ENCODE results near the gene PTPN6. TPM values are rescaled to one million over a fixed set of nuclear protein-coding genes. Genes with fewer than 3 reads are reported as not detected.
A peak's percentile ranks its signal among the peaks of the same experiment; 100 is the strongest.

The PTPN6 gene
- total and polyA plus RNA-seq, 8 donors: 11.2 to 51.2 (median 32.6) TPM

GRCh38 chr12:6963016-6963731, 12.0 kb downstream of the PTPN6 start:
- peak; percentile 95 to 97 for DNase-seq
- H3K4me1 ChIP-seq: peaks cover 64 to 89% (median 70%) of the 10 kb centered on the region in 4 donors
- intact Hi-C loops (cut with DNase I; ENCODE audit: low total_unique reads): no loop called here
- TF ChIP-seq POLR2AphosphoS5 (IDR thresholded peaks at IDR 0.05) (peak in 2 of 3 donors; percentile 94 to 97), EP300 (IDR thresholded peaks at IDR 0.05) (no peak), POLR2A (IDR thresholded peaks at IDR 0.05) (peak in 3 of 4 donors; percentile 52 to 99 (median 93)), CTCF (IDR thresholded peaks at IDR 0.05) (peak in 3 of 7 experiments; percentile 12 to 39 (median 25))
- WGBS, 5 donors: 27 to 50% (median 33%) methylated on average over 24 to 32 of the region's 32 CpGs
- H3K36me3 ChIP-seq: peaks cover 30 to 42% (median 38%) of the 10 kb centered on the region in 4 donors
- no peaks in the 10 kb centered on the region for H3K9me3 ChIP-seq
- peak overlapping the region; percentile 93 to 97 (median 96) for H3K27ac ChIP-seq
- peak overlapping the region; percentile 47 to 68 (median 58) for H3K4me3 ChIP-seq
- no peaks in the 10 kb centered on the region for H3K27me3 ChIP-seq

- DNase-seq: peak in 1 of 2 donors; percentile 76
- 24 to 44% (median 33%) methylated on average over 11 to 17 of the region's 17 CpGs for WGBS, 5 donors
- peaks cover 37 to 49% (median 43%) of the 10 kb centered on the region in 4 donors for H3K36me3 ChIP-seq
- H3K4me1 ChIP-seq: peaks cover 66 to 89% (median 77%) of the 10 kb centered on the region in 4 donors
- no peaks in the 10 kb centered on the region for H3K27me3 ChIP-seq
- TF ChIP-seq EP300 (IDR thresholded peaks at IDR 0.05) (no peak), POLR2A (IDR thresholded peaks at IDR 0.05) (no peak)
- H3K27ac ChIP-seq: peak overlapping the region; percentile 93 to 97 (median 96)
- H3K4me3 ChIP-seq: peak overlapping the region; percentile 47 to 68 (median 58)
- H3K9me3 ChIP-seq: no peaks in the 10 kb centered on the region
- intact Hi-C loops (cut with DNase I; ENCODE audit: low total_unique reads): no loop called here
These were observed 12.7 kb downstream of the PTPN6 start for GRCh38 chr12:6963791-6964413.

- no peak for DNase-seq
- peaks cover 38 to 50% (median 45%) of the 10 kb centered on the region in 4 donors for H3K36me3 ChIP-seq
- no peaks in the 10 kb centered on the region for H3K27me3 ChIP-seq
- peak overlapping the region; percentile 47 to 68 (median 58) for H3K4me3 ChIP-seq
- no peaks in the 10 kb centered on the region for H3K9me3 ChIP-seq
- peaks cover 71 to 90% (median 83%) of the 10 kb centered on the region in 4 donors for H3K4me1 ChIP-seq
- no peak for TF ChIP-seq CTCF (IDR thresholded peaks at IDR 0.05)
- TF ChIP-seq POLR2A (IDR thresholded peaks at IDR 0.05): no peak
- TF ChIP-seq POLR2AphosphoS5 (IDR thresholded peaks at IDR 0.05): no peak
- no peak for TF ChIP-seq EP300 (IDR thresholded peaks at IDR 0.05)
- WGBS, 5 donors: 30 to 51% (median 31%) methylated on average over 5 to 8 of the region's 8 CpGs
- intact Hi-C loops (cut with DNase I; ENCODE audit: low total_unique reads): no loop called here
- H3K27ac ChIP-seq: peak overlapping the region; percentile 93 to 97 (median 96)
These were observed 13.5 kb downstream of the PTPN6 start for GRCh38 chr12:6964605-6965025.

- peak; percentile 91 to 97 for DNase-seq
- WGBS, 5 donors: 13 to 20% (median 14%) methylated on average over 12 of the region's 12 CpGs
- TF ChIP-seq EP300 (IDR thresholded peaks at IDR 0.05) (no peak), CTCF (IDR thresholded peaks at IDR 0.05) (peak in 5 of 7 experiments; percentile 89 to 95 (median 90)), POLR2AphosphoS5 (IDR thresholded peaks at IDR 0.05) (peak; percentile 45 to 92 (median 54)), POLR2A (IDR thresholded peaks at IDR 0.05) (peak in 1 of 4 donors; percentile 14)
- Histone ChIP-seq H3K9me3 (no peaks in the 10 kb centered on the region), H3K4me1 (peaks cover 69 to 90% (median 83%) of the 10 kb centered on the region in 4 donors), H3K27ac (peak overlapping the region; percentile 93 to 97 (median 96)), H3K27me3 (no peaks in the 10 kb centered on the region), H3K4me3 (peak overlapping the region; percentile 47 to 68 (median 58)), H3K36me3 (peaks cover 38 to 46% (median 44%) of the 10 kb centered on the region in 4 donors)
- intact Hi-C loops (cut with DNase I; ENCODE audit: low total_unique reads): no loop called here
These were observed 14.0 kb downstream of the PTPN6 start for GRCh38 chr12:6965026-6965661.
